Right lobe of liver (tissue), 6 donors: ENCODE results near the gene ERC1. TPM values are rescaled to one million over a fixed set of nuclear protein-coding genes. Genes with fewer than 3 reads are reported as not detected.
"Not testable (repeated sequence)": the region's sequence is repeated elsewhere in the genome, so short reads cannot be mapped to it uniquely, and the experiment has no call there.

Experiments used
- ATAC-seq, 4 donors: fragments of 200-7000 bp; cut with Tn5 transposase; one replicate each; pipeline ENCODE4 v1.9.1; 2020; ENCODE audit warnings: mild to moderate bottlenecking in 4 of 4, moderate library complexity in 4 of 4
- DNase-seq, 3 donors: peaks; one replicate each; pipeline ENCODE4 v3.0.0-alpha.2; 2020
- H3K27ac ChIP-seq, 3 donors: fragments of 200-600 bp; one replicate each; pipeline ENCODE4 v1.8.0; 2022
- H3K27me3 ChIP-seq, 2 donors: fragments of 200-600 bp; one replicate each; pipeline ENCODE4 v1.8.0; 2022
- H3K36me3 ChIP-seq, 4 donors: fragments of 200-600 bp; sonication (generic) in 1 of 4; one replicate each; pipeline versions ENCODE4 v1.5.1 to v1.8.0; 2017 to 2022; ENCODE audit warnings: control low read depth in 1 of 4
- H3K4me1 ChIP-seq, 4 donors: fragments of 200-600 bp; sonication (generic) in 1 of 4; one replicate each; pipeline versions ENCODE4 v1.5.1 to v1.8.0; 2017 to 2022; ENCODE audit warnings: control low read depth in 1 of 4
- H3K4me3 ChIP-seq, 3 donors: fragments of 200-600 bp; one replicate each; pipeline ENCODE4 v1.8.0; 2022
- H3K9me3 ChIP-seq, 4 donors: fragments of 200-600 bp; sonication (generic) in 1 of 4; one replicate each; pipeline versions ENCODE4 v1.5.1 to v1.8.0; 2017 to 2022; ENCODE audit warnings: control low read depth in 1 of 4
- POLR2A ChIP-seq: fragments of 450-650 bp; IDR thresholded peaks from one replicate; pipeline ENCODE4 v1.6.1; 2017; ENCODE audit warnings: antibody characterized with exemption, mild to moderate bottlenecking
- WGBS: methylation state at CpG from one replicate; pipeline ENCODE4 v1.1.6; 2018; ENCODE audit warnings: low coverage, low lambda C conversion rate; ENCODE audit not compliant: insufficient coverage; ENCODE audit errors: missing lambda C conversion rate; 5-methylcytosine and 5-hydroxymethylcytosine counted together
- intact Hi-C, 2 donors: fragments of 100-400 bp; cut with DNase I; formaldehyde crosslinking; loops; one replicate each; pipeline versions ENCODE4 v1.11.2 to v1.14.1; 2022
- total RNA-seq, 6 experiments: library from RNA; depleted of rRNA in 2 of 6; stranded (reverse); fragments of >200 nt in 2 of 6; fragmentation: NEBNext Ultra II Directional in 3 of 6; extraction: Animal tissue kit (Norgen Biotek cat#: 25700) in 3 of 6; gene quantifications; one replicate each; pipeline versions ENCODE4 v1.1.0 to v1.2.4, GENCODE V29; 2016 to 2023
- TF ChIP-seq, protein P1 (sequence below), 4 donors: fragments of 200-600 bp in 3 of 4; fragments of 450-650 bp in 1 of 4; IDR thresholded peaks; one replicate each; pipeline versions ENCODE4 v1.5.1 to v1.8.0; 2016 to 2022; ENCODE audit warnings: antibody characterized with exemption in 4 of 4, mild to moderate bottlenecking in 2 of 4
- donor health status: DM: no; HTN: yes; CAD: no.
- donor health status: DM: no; HTN: no; CAD: no.
- donor health status: DM: no; HTN: no; CAD: no.
- donor health status: DM: no; HTN: yes; CAD: no.
- donor health status: DM: no; HTN: yes; CAD: no.

ERC1 gene
- total RNA-seq, 6 experiments from 2014 or later: 24.8 to 30.8 (median 28.6) TPM

DNA sequence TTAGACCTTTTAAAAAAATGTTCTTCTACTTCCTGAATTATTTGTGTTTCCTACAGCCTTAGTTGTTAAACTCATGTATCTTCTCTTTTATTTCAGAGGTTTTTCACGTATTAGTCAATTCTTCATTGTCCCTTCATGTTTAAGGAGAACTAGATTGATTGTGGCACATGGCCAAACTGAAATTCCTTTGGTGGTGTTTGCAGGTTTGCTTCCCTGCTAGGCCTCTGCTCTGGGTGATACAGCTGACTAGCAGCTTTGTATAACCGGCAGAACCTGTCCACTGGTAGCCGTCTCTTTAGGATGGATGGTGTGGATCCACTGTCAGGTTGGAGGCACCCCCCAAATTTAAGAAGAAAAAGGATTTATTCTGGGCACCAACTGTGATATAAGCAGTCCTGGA lies 341.3 kb downstream of the ERC1 start:
- 35% methylated on average over 2 of the region's 3 CpGs for WGBS
- H3K27me3 ChIP-seq: no peaks in the 10 kb centered on the region
- no peaks in the 10 kb centered on the region for H3K9me3 ChIP-seq
- ATAC-seq: peak in 1 of 4 donors; percentile 32
- no peak overlapping the region for H3K27ac ChIP-seq
- intact Hi-C loops: no loop called here
- no peak for TF ChIP-seq POLR2A
- TF ChIP-seq, protein P1, sequence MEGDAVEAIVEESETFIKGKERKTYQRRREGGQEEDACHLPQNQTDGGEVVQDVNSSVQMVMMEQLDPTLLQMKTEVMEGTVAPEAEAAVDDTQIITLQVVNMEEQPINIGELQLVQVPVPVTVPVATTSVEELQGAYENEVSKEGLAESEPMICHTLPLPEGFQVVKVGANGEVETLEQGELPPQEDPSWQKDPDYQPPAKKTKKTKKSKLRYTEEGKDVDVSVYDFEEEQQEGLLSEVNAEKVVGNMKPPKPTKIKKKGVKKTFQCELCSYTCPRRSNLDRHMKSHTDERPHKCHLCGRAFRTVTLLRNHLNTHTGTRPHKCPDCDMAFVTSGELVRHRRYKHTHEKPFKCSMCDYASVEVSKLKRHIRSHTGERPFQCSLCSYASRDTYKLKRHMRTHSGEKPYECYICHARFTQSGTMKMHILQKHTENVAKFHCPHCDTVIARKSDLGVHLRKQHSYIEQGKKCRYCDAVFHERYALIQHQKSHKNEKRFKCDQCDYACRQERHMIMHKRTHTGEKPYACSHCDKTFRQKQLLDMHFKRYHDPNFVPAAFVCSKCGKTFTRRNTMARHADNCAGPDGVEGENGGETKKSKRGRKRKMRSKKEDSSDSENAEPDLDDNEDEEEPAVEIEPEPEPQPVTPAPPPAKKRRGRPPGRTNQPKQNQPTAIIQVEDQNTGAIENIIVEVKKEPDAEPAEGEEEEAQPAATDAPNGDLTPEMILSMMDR (IDR thresholded peaks at IDR 0.05): no peak
- no peak for DNase-seq
- no peaks in the 10 kb centered on the region for H3K36me3 ChIP-seq
- H3K4me1 ChIP-seq: no peaks in the 10 kb centered on the region
- H3K4me3 ChIP-seq: no peak overlapping the region

DNA sequence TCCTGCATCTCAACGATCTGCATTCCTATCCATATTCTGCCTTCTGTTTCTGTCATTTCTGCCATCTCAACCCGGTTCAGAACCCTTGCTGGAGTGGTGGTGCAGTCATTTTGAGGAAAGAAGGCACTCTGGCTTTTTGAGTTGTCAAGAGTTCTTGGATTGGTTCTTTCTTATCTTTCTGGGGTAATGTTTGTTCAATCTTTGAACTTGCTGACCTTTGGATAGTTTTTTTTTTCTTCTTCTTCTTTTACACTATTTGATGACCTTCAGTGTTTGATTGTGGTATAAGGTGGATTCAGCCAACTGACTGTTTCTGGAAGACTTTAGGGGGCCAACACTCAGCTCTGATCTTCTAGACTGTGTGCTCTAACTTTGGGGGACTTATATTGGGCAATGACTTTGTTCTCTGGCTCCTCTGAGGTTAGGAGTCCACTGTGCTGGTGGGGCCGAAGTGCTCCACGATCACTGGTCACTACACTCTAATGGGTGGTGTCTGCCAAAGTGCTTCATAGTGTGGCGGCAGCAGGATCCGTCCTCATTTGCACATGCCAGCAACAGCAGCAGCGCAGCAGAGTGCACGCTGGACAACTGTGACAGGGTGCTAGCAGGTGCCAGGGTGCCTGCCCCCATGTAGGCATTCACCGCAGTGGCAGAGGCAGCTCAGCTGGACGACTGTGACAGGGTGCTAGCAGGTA lies 347.6 kb downstream of the ERC1 start:
- Histone ChIP-seq H3K27ac (peak overlapping the region in 2 of 3 donors; percentile 1 to 60), H3K9me3 (no peaks in the 10 kb centered on the region), H3K4me1 (peaks cover 0 to 8% (median 4%) of the 10 kb centered on the region in 4 donors), H3K4me3 (peak overlapping the region in 1 of 3 donors; percentile 17), H3K27me3 (no peaks in the 10 kb centered on the region), H3K36me3 (no peaks in the 10 kb centered on the region)
- ATAC-seq (peak; percentile 83 to 93 (median 92)), DNase-seq (peak; percentile 25 to 79 (median 71))
- no peak for TF ChIP-seq POLR2A
- TF ChIP-seq, protein P1 (IDR thresholded peaks at IDR 0.05): no peak
- 41% methylated on average over 7 of the region's 10 CpGs for WGBS
- intact Hi-C loops: no loop called here

DNA sequence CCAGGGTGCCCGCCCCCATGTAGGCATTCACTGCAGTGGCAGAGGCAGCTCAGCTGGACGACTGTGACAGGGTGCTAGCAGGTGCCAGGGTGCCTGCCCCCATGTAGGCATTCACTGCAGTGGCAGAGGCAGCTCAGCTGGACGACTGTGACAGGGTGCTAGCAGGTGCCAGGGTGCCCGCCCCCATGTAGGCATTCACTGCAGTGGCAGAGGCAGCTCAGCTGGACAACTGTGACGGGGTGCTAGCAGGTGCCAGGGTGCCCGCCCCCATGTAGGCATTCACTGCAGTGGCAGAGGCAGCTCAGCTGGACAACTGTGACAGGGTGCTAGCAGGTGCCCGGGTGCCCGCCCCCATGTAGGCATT lies 348.1 kb downstream of the ERC1 start:
- intact Hi-C loops, H3K27me3 ChIP-seq: not testable (repeated sequence)
- WGBS: no CpG with 5 or more reads among the region's 8 CpGs

DNA sequence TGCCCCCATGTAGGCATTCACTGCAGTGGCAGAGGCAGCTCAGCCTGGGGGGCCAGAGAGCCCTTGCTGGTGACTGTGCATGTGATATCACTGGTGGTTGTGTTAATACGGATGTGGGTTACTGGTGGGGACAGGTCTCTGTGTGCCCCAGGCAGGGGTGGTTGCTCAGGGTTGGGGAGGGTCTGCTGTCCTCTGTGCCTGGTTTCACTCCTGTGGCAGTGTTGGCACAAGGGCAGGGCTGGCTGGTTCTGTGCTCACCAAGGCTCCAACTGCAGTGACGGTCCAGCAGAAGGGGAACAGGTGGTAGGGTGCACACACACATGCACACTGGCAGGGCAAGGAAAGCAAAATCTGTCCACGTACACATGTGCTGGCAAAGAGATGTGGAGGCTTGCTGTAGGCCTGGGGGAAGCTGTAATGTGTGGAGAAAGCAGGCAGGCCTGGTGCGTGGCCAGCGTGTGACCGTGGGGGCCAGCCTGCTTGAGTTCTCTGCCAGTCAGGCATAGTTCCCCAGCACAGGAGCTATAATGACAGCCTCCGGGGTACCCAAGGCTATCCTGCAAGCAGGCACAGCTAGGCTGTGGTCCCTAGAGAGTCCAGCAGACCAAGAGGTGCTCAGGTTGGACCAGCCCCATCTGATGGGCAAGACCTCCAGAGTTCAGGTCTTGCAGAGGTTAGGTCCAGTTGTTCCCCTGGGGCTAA lies 348.7 kb downstream of the ERC1 start:
- no peak for DNase-seq

More for the DNA sequence above, 348.1 kb downstream of the ERC1 start:
- peak in 1 of 3 donors; percentile 61 for DNase-seq
- ATAC-seq, H3K9me3 ChIP-seq, H3K36me3 ChIP-seq, H3K4me1 ChIP-seq: not testable (repeated sequence)
- Histone ChIP-seq H3K4me3 (peak overlapping the region in 1 of 3 donors; percentile 17), H3K27ac (peak overlapping the region in 1 of 3 donors; percentile 60)

DNA sequence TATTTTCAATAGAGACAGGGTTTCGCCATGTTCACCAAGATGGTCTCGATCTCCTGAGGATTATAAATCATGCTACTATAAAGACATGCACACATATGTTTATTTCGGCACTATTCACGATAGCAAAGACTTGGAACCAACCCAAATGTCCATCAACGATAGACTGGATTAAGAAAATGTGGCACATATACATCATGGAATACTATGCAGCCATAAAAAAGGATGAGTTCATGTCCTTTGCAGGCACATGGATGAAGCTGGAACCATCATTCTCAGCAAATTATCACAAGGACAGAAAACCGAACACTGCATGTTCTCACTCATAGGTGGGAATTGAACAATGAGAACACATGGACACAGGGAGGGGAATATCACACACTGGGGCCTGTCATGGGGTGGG lies 350.2 kb downstream of the ERC1 start:
- H3K27me3 ChIP-seq, H3K4me1 ChIP-seq, H3K36me3 ChIP-seq, intact Hi-C loops, H3K9me3 ChIP-seq, H3K4me3 ChIP-seq, DNase-seq, ATAC-seq, H3K27ac ChIP-seq: not testable (repeated sequence)
- 97% methylated on average over 5 of the region's 6 CpGs for WGBS

More for the DNA sequence above, 348.7 kb downstream of the ERC1 start:
- no peaks in the 10 kb centered on the region for H3K27me3 ChIP-seq
- H3K4me3 ChIP-seq: no peak overlapping the region
- H3K27ac ChIP-seq: no peak overlapping the region
- intact Hi-C loops: no loop called here
- no peaks in the 10 kb centered on the region for H3K36me3 ChIP-seq
- H3K4me1 ChIP-seq: peaks cover 0 to 8% (median 4%) of the 10 kb centered on the region in 4 donors
- no peaks in the 10 kb centered on the region for H3K9me3 ChIP-seq
- 80% methylated on average over 4 of the region's 7 CpGs for WGBS
- TF ChIP-seq POLR2A: no peak
- TF ChIP-seq, protein P1 (IDR thresholded peaks at IDR 0.05): no peak
- peak in 3 of 4 donors; percentile 21 to 46 (median 25) for ATAC-seq
